HG03097 (cell line): Measurements from ENCODE around the gene GRIK4.

ENCODE experiments used
- ATAC-seq: cut with Tn5 transposase; IDR thresholded peaks from one replicate; pipeline ENCODE4 v1.9.1; 2021; ENCODE audit not compliant: unreplicated experiment, low FRiP score

Gene GRIK4

DNA sequence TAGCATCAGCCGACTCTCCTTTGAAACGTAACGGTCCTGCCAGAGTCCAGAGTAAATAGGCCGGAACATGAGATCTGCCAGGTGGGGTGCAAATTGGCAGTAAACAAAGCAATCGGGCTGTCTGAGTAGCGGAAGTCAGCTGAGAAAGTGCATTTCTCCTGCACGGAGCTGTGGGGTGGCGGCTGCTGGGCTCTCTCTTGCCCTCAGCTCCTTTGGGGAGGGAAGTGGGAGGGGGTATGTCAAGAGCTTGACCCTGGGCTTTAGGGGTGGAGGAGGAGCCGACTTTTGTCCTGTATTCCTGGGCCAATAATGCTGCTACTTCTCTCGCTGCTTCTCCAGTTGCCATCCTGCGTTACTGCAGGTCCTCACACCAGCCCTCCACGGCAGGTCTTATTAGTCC is 11.6 kb downstream of the GRIK4 start:
- no peak for ATAC-seq

- ATAC-seq, result no peak
Observed at GRCh38 chr11:120524536-120525085, 13.1 kb downstream of the GRIK4 start.

DNA sequence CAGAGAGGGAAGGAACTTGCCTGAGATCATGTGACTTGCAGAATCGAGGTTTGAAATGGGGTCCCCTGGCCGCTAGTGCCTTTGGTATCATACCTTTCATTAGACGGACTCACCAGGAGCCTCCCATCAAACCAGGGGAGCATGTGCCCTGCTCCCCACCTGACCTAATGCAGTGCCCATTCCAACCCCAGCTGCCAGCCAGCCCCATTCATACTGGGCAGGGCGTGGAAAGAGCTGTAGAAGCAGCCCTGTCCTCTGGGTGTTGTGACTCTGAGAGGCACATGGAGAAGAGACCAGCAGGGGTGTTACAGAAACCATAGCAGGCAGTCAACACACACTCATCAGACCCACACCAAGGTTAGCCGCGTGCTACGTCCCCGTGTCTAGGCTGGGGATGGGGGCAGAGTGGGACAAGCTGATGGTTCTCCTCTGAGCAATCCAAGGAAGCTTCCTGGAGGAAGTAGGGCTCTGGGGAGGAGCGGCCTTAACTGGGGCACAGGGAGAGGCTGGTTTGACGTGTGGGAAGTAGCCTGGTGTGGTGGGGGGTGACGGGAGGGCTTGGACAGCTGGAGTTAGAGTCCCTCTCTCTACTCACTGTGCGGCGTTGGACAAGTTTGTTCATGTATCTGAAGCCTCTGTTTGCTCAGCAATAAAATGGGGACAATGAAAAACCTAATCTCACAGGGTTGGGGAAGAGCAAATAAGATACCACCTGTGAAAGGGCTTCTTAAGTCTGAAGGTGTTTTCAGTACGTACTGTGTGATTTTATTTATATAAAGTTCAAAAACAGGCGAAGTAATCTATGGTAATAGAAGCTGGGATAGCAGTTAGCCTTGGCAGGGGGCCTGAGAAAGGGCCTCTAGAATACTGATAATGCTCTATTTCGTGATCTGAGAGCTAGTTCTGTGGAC is 14.0 kb downstream of the GRIK4 start:
- no peak for ATAC-seq

DNA sequence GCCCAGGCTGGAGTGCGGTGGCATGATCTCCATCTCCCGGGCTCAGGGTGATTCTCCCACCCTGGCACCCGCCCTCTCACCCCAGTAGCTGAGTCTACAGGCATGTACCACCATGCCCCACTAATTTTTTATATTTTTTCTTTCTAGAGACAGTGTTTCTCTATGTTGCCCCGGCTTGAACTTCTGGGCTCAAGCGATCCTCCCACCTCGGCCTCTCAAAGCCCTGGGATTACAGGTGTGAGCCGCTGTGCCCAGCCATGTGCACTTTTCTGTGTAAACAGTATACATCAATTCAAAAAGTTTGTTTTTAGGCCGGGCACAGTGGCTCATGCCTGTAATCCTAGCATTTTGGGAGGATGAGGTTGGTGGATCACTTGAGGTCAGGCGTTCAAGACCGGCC is 14.7 kb downstream of the GRIK4 start:
- ATAC-seq, result no peak

DNA sequence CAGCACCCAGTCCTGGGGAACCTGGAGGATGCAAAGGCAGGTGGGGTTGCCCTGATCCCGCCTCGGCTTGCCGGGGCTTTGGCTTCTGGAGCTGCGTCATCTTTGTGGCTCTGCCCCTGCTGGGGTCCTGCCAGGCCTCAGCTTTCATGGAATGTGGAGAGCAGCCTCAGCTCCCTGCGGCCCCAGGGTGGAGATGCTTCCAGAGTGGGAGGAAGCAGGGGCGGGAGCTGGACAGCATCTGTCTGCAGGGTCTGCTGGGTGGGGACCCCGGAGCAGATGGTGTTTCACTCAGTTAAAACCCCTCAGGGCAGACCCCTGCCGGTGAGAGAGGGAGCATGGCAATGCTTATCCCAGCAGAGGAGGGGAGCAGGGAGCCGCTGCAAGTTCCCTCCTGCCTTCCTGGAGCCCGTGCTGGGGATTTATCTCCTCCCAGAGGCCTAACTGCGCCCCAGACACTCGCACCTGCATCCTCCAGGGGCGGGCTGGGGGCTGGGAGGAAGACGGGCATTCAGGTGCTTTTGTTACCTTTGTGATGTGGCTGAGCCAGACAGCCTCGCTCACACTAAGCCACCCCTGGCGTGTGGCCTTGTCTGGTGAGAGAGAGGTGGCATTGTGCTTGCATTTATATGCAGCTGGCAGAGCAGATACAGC is 15.7 kb downstream of the GRIK4 start:
- ATAC-seq, result no peak

DNA sequence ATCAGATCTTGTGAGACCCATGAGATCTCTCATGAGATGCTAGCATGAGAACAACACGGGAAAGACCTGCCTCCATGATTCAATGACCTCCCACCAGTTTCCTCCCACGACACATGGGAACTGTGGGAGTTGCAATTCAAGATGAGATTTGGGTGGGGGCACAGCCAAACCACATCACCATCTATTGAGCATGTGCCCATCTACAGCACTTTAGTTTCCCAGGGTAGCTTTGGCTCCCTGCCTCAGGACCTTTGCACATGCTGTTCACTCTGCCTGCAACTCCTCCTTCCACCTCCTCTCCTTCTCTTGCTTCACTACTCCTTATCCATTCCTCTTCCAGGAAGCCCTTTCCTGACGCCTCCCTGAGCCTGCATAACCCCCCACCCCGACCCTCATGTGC is 17.2 kb downstream of the GRIK4 start:
- no peak for ATAC-seq

- ATAC-seq, result no peak
Observed at GRCh38 chr11:120529214-120529613, 17.7 kb downstream of the GRIK4 start.

- ATAC-seq, result no peak
Observed at GRCh38 chr11:120529911-120530310, 18.4 kb downstream of the GRIK4 start.

DNA sequence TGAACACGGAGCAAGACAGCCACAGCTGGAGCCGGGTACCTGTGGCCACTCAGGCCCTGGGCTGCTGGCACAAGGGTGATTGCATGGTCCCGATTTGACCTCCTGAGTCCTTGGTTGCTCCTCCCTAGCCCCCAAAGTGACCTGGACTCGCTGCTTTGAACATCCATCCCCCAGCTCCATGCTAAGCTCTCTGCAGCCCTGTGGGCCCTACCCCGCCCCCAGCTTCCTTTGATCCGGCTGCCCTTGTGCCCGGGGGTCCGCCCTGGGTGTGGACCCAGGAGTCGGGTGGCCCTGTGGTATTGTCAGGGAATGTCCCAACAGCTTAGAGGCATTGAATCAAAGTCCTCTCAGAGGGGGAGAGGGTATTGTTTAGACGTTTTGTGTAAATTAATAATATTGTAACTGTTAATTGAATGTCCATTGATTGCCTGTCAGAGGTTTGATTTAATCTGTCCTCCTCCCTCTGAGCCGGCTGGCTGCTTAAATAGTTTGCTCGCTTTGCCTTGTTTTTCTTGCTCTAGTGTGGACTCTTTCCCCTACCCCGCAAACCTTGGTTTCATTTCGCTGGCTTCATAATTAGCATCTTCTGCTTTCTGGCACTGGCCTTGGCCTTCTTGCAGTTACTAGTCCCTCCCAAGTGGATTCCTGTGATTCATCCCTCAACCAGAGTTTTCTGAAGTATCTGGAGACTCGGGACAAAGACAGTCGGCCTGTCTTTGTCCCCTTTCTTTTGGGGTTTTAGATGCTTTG is 20.7 kb downstream of the GRIK4 start:
- no peak for ATAC-seq

DNA sequence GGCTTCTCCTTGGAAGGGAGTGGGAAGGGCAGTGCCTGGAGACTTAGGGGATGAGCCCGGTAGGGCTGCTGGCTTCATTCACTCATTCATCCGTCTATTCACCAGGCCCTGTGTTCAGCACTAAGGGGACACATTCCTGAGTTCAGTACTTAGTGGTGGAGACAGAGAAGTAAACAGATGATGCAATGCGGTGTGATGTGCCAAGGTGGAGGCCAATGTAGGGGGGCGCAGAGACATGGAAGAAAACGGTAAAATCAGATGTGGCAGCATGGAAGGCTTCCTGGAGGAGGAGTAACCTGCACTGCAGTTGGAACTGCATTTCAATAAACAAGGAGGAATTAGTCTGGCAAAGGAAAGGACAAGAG is 21.3 kb downstream of the GRIK4 start:
- no peak for ATAC-seq

DNA sequence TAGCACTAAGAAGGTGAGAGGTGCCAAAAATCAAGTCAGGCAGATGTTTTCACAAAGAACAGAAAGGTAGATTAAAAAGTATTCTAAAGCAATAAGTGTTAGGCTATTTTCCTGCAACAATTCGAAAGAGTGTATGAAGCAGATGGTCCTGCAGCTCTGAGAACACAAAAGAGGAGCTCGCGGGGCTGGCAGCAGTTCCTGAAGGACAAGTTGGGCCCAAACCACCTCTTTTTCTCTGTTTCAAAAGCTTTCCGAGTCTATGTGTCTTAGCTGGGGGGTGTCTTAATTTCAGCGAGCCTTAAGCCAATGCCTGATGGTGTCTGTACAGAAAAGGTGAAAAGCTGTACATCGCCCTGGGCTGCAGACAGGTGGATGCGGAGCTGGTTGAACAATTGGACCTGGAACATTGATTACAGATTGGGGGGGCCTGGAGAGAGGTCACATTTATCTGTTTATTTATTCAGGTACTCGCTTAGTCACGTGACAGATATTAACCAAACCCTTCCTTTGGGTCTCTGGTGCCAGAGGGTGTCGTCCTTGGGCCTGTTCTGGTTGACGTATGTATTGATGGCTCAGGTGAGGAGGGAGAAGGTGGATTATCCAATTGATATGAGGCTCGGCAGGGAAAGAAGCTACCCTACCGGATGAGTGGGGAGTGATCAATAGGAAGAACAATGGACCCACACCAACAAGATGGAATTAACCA is 24.7 kb downstream of the GRIK4 start:
- no peak for ATAC-seq

DNA sequence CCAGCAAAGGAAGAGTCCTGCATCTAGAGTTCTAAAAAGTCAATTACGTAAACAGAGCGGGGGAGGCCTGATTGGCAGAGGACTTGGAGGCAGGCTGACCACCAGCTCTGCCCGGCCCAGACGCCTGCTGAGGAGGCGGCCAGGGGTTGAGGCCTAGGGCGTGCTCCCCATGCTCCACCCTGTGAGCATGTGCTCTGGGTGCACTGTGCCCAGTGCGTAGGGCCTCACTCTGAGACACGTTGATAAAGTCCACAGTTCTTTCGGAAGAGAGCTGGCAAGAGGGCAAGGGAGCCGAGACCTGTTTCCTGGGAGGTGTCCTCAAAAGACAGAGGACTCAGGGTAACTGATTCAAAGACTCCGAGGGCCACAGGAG is 25.2 kb downstream of the GRIK4 start:
- ATAC-seq, result no peak

DNA sequence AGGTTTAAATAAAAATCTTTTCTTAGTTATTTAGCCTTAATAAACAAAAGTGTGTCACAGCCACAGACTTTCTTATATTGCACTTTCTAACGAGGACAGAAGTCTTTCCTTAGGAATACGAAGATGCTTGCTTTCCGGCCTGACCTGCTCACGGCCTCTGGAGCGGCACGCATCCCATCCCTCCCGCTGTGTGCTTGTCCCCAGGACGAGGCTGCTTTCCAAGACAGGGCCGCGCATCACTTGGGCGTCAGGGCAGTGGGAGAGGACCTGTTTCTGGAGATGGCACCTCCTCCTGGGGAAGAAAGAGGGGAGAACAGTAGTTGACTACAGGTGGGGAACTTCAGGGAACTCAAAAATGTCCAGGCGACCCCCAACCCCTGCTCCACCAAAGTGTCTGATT is 26.4 kb downstream of the GRIK4 start:
- ATAC-seq, result no peak

GRCh38 chr11:120538707-120539106 is 27.2 kb downstream of the GRIK4 start:
- no peak for ATAC-seq

DNA sequence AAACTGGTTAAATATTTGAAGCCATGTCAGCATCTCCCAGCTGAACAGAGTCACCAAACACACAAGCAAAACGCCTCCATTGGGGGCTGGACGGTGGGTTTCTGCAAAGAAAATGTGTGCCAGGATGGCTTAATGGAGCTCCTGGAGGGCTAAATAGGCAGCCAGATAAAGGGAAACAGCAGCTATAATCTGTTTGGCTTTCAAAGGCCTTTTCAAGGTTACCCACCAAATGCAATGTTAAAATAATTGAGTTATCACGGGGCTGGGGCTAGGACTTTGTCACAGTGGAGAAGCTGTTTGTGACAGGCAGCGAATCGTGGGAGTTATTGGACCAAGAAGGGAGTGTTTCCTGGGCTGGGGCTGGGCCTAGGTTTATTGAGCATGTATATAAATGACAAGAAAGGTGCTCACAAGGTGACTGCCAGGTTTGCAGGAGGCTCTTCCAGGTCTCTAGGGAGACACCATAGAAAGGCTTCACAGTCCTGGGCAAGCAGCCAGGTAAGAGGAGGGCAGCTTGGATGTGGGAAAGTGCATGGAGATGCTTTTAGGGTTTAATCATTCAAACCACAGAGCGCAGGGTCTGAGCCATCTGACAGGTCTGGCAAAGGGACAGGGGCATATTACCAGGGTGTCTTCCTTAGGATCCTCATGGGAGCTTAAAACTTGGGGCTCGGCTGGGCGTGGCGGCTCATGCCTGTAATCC is 28.3 kb downstream of the GRIK4 start:
- no peak for ATAC-seq

- no peak for ATAC-seq
Observed at GRCh38 chr11:120540744-120541465, 29.4 kb downstream of the GRIK4 start.

GRCh38 chr11:120543521-120544215 is 32.1 kb downstream of the GRIK4 start:
- no peak for ATAC-seq

DNA sequence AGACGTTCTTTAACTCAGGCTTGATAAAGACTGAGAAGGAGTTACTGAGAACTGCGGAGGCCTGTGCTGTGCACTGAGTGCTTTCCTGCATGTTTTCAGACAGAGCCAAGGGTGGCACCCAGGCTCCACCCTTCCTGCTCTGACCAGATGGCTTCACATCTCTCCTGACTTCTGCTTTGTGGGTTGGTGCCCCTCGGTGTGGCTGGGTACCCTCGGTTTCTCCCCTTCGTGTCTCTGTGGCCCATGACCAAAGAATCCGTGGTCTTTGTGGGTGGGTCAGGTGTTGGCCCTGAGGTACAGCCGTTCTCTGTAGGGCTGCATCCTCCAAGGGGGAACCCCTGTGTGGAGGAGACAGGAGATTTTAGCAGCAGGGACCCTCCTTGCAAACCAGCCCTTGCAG is 34.3 kb downstream of the GRIK4 start:
- no peak for ATAC-seq
